GM12872 (cell line): ENCODE measurements around the gene NEO1.

Experiments used
- CTCF ChIP-seq: IDR thresholded peaks from 3 replicates; pipeline ENCODE4 v1.5.1; 2011; ENCODE audit warnings: low read depth, mild to moderate bottlenecking, low read length, moderate library complexity; ENCODE audit not compliant: insufficient read depth

The NEO1 gene

DNA sequence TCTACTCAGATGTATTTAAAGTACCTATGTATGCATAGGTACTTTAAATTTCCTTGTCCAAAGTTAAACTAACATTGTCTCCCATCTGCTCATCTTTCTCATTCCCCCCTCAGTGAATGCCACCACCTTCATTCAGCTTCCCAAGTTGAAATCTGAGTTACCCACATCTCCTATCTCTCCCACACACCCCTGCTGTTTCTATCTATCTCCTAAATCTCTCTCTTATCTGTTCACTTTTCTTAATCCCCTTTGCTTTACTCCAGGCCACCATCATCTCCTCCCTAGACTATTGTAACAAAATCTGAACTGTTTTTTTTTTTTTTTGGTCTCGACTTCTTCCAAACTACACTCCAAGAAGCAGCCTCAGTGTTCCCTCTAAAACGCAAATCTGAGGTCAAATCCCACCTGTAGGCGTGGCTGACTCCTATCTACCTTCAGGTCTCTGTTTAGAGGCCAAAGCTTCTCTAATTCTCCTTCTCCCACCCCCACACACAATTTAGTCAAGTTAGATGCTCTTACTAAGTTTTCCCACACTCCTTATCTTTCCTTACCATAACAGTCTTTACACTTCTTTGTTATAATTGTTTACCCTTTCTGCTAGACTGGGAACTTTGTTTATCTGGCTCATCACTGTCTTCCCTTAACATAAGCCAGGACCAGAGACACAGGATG is 3.5 kb upstream of the NEO1 start:
- no peak for TF ChIP-seq CTCF

DNA sequence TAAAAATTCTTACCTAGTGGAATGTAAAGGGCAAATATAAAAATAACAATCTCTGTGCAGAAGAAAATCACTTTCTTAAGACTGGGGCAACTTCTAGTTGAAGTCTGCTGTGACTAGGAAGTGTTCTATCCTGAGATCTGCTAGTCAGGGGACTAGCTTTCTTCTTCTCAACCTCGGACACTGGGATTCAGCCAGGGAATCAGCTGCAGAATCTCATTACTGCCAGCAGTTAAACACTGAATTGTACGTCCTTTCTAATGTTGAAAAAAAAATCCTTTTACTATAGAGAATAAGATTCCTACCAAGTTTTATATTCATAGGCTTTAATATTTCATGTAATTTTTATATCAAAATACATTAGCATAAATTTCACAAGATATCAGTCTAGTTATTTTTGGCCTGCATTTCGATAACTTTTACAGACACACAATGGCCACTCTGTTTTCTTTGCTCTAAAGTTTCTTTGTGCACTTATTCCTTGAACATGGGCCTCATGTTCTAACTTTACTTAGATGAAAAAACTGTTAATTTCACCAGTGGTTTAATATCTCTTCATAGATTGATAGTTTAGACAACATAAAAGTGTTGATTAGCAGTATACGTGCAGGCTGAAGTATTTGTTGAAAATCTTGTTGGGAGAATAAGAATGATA is 2.6 kb upstream of the NEO1 start:
- no peak for TF ChIP-seq CTCF

GRCh38 chr15:73050561-73051295 is 1.5 kb upstream of the NEO1 start:
- TF ChIP-seq CTCF = no peak

DNA sequence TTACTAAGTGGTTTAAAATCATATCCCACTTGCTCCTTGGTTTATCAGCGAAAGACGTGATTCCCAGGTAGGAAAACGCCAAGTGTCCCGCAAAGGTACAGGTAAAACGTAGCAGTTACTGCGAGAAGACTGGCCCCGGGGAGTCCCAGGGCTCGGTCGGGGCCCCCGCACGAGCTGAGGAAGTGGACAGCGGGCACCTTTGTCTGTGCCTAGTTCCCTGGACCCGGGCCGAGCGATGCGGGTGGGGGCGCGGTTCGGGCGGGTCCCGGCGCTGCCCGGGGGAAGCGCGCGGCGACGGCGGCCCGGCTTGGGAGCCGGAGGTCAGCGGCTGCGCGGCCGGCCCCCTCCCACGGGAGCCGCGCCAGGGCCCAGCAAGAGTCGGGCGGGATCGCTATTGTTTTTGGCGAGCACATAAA is 864 bp upstream of the NEO1 start:
- TF ChIP-seq CTCF = no peak

DNA sequence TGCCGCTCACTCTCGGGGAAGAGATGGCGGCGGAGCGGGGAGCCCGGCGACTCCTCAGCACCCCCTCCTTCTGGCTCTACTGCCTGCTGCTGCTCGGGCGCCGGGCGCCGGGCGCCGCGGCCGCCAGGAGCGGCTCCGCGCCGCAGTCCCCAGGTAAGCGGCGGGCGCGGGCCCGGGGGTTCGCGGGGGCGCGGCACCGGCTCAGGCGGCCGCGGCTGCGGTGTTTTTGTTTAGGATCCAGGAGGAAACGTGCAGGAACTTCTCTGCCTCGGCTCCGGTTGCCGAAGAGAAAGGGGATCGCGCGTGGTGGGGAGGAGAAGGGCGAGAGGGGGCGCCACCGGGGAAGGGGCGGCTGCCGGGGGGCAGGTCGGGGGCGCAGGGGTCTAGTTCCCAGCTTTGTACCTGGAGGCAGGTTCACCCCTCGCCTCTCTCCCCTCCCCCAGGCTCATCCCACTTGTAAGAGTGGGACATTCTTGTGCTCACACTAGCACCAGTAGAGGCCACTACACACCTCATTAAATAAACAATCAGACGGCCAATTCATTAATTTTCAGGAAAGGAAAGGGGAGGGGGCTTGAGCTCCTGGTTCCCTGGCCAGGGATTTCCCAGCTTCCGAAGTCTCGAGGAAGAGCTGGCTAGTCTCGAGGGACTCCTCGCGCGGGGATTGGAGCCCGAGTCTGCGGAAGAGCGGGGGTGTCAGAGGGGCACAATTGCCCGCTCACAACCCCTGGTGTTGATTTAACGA is 562 bp downstream of the NEO1 start:
- TF ChIP-seq CTCF = 0 out of 3 replicates have a peak, but pooled peaks have one; percentile 32

DNA sequence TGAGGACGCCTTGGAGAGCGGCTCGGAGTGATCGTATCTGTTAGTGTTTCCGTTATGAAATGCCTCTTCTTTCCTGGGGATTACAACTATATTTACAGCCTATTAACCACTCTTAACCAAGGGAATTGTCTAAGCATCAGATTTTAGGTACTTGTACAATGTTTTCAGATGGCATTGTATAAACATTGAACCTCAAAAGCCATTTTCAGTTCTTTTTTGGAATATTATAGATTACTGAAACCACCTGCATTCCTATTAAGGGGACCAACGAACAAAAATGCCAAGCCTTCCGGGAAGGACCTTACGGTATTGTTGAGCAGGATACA is 1.1 kb downstream of the NEO1 start:
- no peak for TF ChIP-seq CTCF

DNA sequence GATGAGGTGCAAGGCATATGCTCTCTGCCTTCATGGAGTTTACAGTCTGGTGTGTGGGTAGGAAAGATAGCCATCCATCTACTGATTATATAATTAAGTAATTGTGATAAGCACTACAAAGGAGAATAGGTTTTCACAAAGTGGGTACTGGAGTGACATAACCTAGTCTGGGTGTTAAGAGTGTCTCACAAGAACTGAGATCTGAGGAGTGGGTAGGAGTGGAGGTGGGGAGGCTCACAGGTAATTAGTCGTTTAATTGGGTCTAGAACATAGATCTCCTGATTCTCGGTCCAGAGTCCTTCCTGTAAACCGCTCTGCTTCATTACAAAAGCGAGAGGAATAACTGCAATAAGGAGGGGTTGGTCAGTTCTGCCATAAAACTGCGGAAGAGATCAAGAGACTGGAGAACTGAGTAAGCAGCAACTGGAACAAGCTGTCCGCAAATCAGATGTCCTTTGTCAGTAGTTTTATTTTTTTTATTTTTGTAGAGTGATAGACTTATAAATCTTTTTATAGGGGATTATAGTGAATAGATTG is 2.2 kb downstream of the NEO1 start:
- TF ChIP-seq CTCF = no peak
